ENCODE data around the gene DNAH5.

GRCh38 chr5:13945271-13945670 is 783 bp upstream of the DNAH5 start:
- TF ChIP-seq CTCF (IDR thresholded peaks at IDR 0.05 in 8 of 11, conservative IDR thresholded peaks at IDR 0.05 in 3 of 11) (no peak), POLR2A (IDR thresholded peaks at IDR 0.05) (no peak), POLR2AphosphoS5 (IDR thresholded peaks at IDR 0.05) (no peak)
